HUES6 (cell line): Measurements from ENCODE around the gene TNPO1.
A peak's percentile ranks its signal among the peaks of the same experiment; 100 is the strongest.

Experiments used
- H3K27ac ChIP-seq: 2 replicates; pipeline ENCODE4 v1.7.0; 2013; ENCODE audit warnings: low read depth, mild to moderate bottlenecking, low read length, inconsistent platforms
- H3K27me3 ChIP-seq: 2 replicates; pipeline ENCODE4 v1.6.1; 2013; ENCODE audit warnings: low read length; ENCODE audit not compliant: control insufficient read depth, insufficient read depth
- H3K36me3 ChIP-seq: 2 replicates; pipeline ENCODE4 v1.6.1; 2013; ENCODE audit warnings: low read length; ENCODE audit not compliant: control insufficient read depth, insufficient read depth
- H3K4me1 ChIP-seq: 2 replicates; pipeline ENCODE4 v1.6.1; 2013; ENCODE audit warnings: low read length; ENCODE audit not compliant: control insufficient read depth, insufficient read depth
- H3K4me3 ChIP-seq: 2 replicates; pipeline ENCODE4 v1.5.1; 2013; ENCODE audit warnings: low read depth, low read length
- H3K9ac ChIP-seq: one replicate; pipeline ENCODE4 v1.6.1; 2013; ENCODE audit warnings: mild to moderate bottlenecking, low read length
- H3K9me3 ChIP-seq: 2 replicates; pipeline ENCODE4 v1.6.1; 2013; ENCODE audit warnings: low read depth, low read length; ENCODE audit not compliant: control insufficient read depth, insufficient read depth

TNPO1 gene

DNA sequence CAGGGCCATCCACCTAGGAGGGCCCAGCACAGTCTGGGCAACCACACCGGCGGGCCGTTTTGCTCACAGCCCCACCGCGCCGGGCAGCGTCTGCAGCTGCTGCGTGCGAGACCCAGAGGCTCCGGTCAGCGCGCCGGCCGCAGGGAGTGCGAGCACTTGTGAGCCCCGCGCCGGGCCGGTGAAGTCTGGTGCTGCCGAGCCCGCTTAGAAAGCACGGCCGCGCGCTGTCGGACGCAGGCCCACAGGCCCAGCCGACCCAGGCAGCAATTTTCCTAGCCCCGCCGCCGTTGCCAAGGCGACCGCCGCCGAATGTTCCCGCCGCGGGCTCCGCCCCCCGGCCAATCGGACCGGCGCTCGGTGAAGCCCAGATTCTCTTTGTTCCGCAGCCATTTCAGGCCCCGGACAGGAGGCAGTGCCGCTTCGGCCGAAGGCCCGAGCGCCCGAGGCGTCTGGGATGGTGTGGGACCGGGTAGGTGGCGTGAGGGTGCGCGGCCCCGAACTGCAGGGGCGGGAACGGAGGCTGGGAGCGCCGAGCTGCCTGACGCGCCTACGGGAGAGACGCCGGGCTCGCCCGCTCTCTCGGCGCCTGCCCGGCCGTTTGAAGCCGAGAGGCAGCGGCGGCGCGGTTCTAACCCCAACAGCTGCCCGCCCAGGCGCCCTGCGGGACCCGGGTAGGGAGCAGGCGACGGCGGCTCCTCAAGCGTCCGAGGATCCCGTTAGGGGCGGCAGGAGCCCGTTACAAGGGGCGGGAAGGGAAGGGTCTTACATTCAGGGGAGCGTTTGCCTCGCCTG is at the start of gene TNPO1:
TNPO1 (plus strand) TSS at position 378 of the 792 bp plus-strand sequence; CDS start at position 455, 77 bp downstream.
- H3K9me3 ChIP-seq, result no peaks in the 10 kb centered on the region
- H3K4me3 ChIP-seq, result peak within 1 kb of the TSS; percentile 67
- H3K36me3 ChIP-seq, result no peaks in the 10 kb centered on the region
- peak within 1 kb of the TSS; percentile 95 for H3K9ac ChIP-seq
- H3K27ac ChIP-seq, result peak within 1 kb of the TSS; percentile 87
- peaks cover 19% of the 10 kb centered on the region for H3K4me1 ChIP-seq
- no peaks in the 10 kb centered on the region for H3K27me3 ChIP-seq

DNA sequence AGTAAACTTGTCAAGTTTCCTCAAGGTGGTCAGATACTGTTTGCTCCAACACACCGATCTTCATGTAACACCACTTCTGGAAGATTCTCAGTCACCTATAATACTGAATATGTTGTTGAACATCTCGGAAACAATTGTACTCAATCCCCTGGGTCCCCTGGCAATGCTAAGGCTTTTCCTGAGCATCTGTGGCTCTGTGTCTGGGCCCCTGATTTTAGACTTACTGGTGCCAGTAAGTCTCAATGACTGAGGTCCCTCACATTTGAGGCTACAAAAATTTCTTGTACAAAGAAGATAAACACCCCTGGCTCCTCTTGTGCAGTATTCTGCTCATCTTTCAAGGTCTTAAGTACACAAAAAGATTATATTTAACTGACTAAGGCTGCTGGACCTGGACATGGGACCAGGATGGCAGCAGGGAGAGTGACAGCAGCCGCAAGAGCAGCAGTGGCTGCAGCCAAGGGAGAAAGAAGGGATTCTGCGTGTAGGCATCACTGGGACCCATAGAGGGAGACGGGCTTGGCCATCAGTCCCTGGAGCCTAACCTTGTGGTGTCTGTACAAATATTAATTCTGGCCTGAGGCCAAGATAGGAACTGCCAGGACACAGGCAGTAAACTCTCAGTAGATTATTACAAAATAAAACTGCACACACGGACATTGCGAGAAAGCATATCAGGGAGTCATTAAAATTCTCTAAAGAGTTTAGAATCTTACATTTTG is 49.0 kb upstream of the TNPO1 start:
- Histone ChIP-seq H3K36me3 (no peaks in the 10 kb centered on the region), H3K9ac (no peak overlapping the region), H3K9me3 (no peaks in the 10 kb centered on the region), H3K4me3 (no peak overlapping the region), H3K27ac (no peak overlapping the region), H3K4me1 (no peaks in the 10 kb centered on the region), H3K27me3 (no peaks in the 10 kb centered on the region)

- Histone ChIP-seq H3K9ac (no peak overlapping the region), H3K27me3 (no peaks in the 10 kb centered on the region), H3K9me3 (no peaks in the 10 kb centered on the region), H3K27ac (no peak overlapping the region), H3K4me3 (no peak overlapping the region), H3K4me1 (no peaks in the 10 kb centered on the region), H3K36me3 (no peaks in the 10 kb centered on the region)
Observed at GRCh38 chr5:72770266-72770665, 46.2 kb upstream of the TNPO1 start.

- peaks cover 2% of the 10 kb centered on the region; the same call in 1 of the 2 replicates for H3K9me3 ChIP-seq
- no peak overlapping the region for H3K9ac ChIP-seq
- H3K27me3 ChIP-seq, result no peaks in the 10 kb centered on the region
- no peak overlapping the region for H3K4me3 ChIP-seq
- no peak overlapping the region for H3K27ac ChIP-seq
- no peaks in the 10 kb centered on the region for H3K36me3 ChIP-seq
- H3K4me1 ChIP-seq, result no peaks in the 10 kb centered on the region
Observed at GRCh38 chr5:72776684-72777083, 39.8 kb upstream of the TNPO1 start.

- no peak overlapping the region for H3K27ac ChIP-seq
- H3K36me3 ChIP-seq, result no peaks in the 10 kb centered on the region
- H3K9ac ChIP-seq, result no peak overlapping the region
- no peaks in the 10 kb centered on the region for H3K4me1 ChIP-seq
- H3K9me3 ChIP-seq, result peaks cover 2% of the 10 kb centered on the region; the same call in 1 of the 2 replicates
- H3K27me3 ChIP-seq, result no peaks in the 10 kb centered on the region
- no peak overlapping the region for H3K4me3 ChIP-seq
Observed at GRCh38 chr5:72779520-72779919, 36.9 kb upstream of the TNPO1 start.

DNA sequence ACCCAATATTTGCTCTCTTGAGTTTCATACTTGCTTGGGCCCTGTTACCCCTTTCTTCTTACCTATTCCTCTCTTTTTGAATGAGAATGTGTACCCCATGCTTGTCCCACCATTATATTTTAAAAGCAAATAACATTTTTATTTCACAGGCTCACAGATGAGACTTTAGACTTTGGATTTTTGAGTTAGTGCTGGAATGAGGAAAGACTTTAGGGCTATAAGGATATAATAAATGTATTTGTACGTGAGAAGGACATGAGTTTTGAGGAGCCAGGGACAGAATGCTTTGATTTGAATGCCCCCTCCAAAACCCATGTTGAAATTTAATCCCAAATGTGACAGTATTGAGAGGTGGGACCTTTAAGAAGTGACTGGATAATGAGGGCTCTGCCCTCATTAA is 33.1 kb upstream of the TNPO1 start:
- no peak overlapping the region for H3K9ac ChIP-seq
- H3K27ac ChIP-seq, result no peak overlapping the region
- no peaks in the 10 kb centered on the region for H3K36me3 ChIP-seq
- no peak overlapping the region for H3K4me3 ChIP-seq
- H3K4me1 ChIP-seq, result no peaks in the 10 kb centered on the region
- no peaks in the 10 kb centered on the region for H3K27me3 ChIP-seq
- 0 out of 2 replicates have a peak, but pooled peaks cover 2% of the 10 kb centered on the region for H3K9me3 ChIP-seq

DNA sequence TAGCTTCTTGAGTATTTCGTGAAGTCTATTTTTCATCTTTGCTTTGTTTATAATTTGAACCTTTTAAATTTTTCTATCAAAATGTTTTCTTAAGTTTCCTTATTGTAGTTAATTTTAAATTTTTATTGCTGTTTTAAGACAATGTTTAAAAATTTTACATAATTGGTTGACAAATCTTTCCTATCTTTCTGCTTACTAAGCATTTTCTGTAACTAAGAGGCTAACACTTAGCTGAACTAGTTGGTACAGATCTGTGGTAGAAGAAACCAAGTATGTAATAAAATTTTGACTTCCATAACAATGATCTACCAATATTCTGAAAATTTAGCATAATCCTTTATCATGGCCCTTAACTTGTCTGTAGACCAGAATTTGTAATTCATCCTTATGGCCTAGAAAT is 32.3 kb upstream of the TNPO1 start:
- H3K27ac ChIP-seq, result no peak overlapping the region
- H3K9ac ChIP-seq, result no peak overlapping the region
- 0 out of 2 replicates have a peak, but pooled peaks cover 2% of the 10 kb centered on the region for H3K9me3 ChIP-seq
- no peaks in the 10 kb centered on the region for H3K4me1 ChIP-seq
- no peaks in the 10 kb centered on the region for H3K36me3 ChIP-seq
- H3K27me3 ChIP-seq, result no peaks in the 10 kb centered on the region
- no peak overlapping the region for H3K4me3 ChIP-seq

DNA sequence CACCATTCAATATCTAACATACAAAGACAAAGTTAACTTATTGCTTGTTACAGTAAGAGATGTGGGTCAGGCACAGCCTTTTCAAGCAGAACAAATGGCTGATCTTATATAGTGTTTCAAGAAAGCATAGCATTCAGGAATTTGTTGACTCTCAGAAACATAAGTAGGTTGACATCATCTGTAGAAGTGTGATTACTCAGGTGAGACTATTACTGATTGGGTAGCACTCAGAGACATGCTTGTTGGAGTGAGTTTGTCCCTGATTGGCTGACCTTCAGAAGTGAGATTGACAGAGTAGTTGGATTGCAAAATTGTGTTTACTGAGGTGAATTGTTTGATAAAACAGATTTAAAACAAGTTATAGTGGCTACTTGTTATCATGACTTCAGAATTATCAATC is 30.7 kb upstream of the TNPO1 start:
- Histone ChIP-seq H3K36me3 (no peaks in the 10 kb centered on the region), H3K27ac (no peak overlapping the region), H3K4me3 (no peak overlapping the region), H3K4me1 (no peaks in the 10 kb centered on the region), H3K9ac (no peak overlapping the region), H3K27me3 (no peaks in the 10 kb centered on the region), H3K9me3 (no peaks in the 10 kb centered on the region)

DNA sequence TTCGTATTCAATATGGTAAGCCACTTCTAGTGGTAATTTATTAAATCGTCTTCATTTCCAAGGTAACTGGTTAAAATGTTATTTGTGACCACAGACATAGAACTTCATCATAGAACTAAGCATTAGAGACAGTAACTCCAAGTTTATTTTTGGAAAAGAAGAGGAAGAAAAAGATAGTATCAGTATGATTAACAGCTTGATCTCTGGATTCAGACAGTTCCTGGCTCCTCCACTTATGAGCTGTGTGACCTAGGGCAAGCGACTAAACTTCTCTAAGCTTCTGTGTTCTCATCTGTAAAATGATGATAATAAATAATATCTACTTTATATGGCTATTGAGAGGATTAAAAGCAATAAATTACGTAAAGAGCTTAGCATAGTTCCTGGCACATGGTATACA is 29.8 kb upstream of the TNPO1 start:
- H3K9me3 ChIP-seq, result no peaks in the 10 kb centered on the region
- no peaks in the 10 kb centered on the region for H3K4me1 ChIP-seq
- H3K27me3 ChIP-seq, result no peaks in the 10 kb centered on the region
- H3K9ac ChIP-seq, result no peak overlapping the region
- no peaks in the 10 kb centered on the region for H3K36me3 ChIP-seq
- H3K27ac ChIP-seq, result no peak overlapping the region
- H3K4me3 ChIP-seq, result no peak overlapping the region

- H3K4me1 ChIP-seq, result peaks cover 7% of the 10 kb centered on the region; the same call in 1 of the 2 replicates
- no peak overlapping the region for H3K4me3 ChIP-seq
- H3K27ac ChIP-seq, result no peak overlapping the region
- no peaks in the 10 kb centered on the region for H3K36me3 ChIP-seq
- no peaks in the 10 kb centered on the region for H3K27me3 ChIP-seq
- no peak overlapping the region for H3K9ac ChIP-seq
- no peaks in the 10 kb centered on the region for H3K9me3 ChIP-seq
Observed at GRCh38 chr5:72788866-72789505, 27.5 kb upstream of the TNPO1 start.

GRCh38 chr5:72790186-72790585 is 26.3 kb upstream of the TNPO1 start:
- H3K9me3 ChIP-seq, result no peaks in the 10 kb centered on the region
- peaks cover 7% of the 10 kb centered on the region; the same call in 1 of the 2 replicates for H3K4me1 ChIP-seq
- H3K27ac ChIP-seq, result no peak overlapping the region
- no peaks in the 10 kb centered on the region for H3K36me3 ChIP-seq
- no peak overlapping the region for H3K9ac ChIP-seq
- no peaks in the 10 kb centered on the region for H3K27me3 ChIP-seq
- H3K4me3 ChIP-seq, result no peak overlapping the region
